Choroid plexus epithelial cell (primary cell): ENCODE measurements around the gene GPSM1.

ENCODE experiments used
- DNase-seq: peaks from one replicate; pipeline ENCODE4 v3.0.0-alpha.2; 2010; ENCODE audit warnings: low read depth
- H3K4me3 ChIP-seq: 2 replicates; pipeline ENCODE4 v1.5.1; 2011; ENCODE audit warnings: low read depth, mild to moderate bottlenecking, control low read depth, low read length, moderate library complexity
- TF ChIP-seq, protein P1 (sequence below): conservative IDR thresholded peaks from 2 replicates; pipeline ENCODE4 v1.5.1; 2011; ENCODE audit warnings: low read depth, mild to moderate bottlenecking, control low read depth, inconsistent platforms, low read length, moderate library complexity

GPSM1 gene

DNA sequence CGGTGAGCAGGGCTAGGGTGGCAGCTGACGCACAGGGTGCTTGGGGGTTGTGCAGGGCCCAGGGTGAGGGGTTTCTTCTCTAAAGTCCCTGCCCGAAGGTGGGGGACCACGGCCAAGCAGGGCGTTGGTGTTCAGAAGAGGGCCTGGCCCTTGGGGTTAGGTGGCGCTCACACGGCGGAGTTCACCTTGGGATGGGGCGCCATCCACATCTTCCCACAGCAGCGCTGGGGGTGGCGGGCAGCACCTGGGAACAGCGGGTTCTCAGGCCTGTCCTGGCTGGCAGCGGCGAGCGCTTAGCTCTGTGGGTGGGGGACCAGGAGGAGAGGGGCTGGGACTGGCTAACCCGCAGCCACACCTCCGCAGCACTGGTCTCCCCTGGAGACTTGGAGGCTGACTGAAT is 6.1 kb downstream of the GPSM1 start:
- DNase-seq, result no peak
- H3K4me3 ChIP-seq, result no peak overlapping the region
- TF ChIP-seq, protein P1, sequence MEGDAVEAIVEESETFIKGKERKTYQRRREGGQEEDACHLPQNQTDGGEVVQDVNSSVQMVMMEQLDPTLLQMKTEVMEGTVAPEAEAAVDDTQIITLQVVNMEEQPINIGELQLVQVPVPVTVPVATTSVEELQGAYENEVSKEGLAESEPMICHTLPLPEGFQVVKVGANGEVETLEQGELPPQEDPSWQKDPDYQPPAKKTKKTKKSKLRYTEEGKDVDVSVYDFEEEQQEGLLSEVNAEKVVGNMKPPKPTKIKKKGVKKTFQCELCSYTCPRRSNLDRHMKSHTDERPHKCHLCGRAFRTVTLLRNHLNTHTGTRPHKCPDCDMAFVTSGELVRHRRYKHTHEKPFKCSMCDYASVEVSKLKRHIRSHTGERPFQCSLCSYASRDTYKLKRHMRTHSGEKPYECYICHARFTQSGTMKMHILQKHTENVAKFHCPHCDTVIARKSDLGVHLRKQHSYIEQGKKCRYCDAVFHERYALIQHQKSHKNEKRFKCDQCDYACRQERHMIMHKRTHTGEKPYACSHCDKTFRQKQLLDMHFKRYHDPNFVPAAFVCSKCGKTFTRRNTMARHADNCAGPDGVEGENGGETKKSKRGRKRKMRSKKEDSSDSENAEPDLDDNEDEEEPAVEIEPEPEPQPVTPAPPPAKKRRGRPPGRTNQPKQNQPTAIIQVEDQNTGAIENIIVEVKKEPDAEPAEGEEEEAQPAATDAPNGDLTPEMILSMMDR, result no peak

DNA sequence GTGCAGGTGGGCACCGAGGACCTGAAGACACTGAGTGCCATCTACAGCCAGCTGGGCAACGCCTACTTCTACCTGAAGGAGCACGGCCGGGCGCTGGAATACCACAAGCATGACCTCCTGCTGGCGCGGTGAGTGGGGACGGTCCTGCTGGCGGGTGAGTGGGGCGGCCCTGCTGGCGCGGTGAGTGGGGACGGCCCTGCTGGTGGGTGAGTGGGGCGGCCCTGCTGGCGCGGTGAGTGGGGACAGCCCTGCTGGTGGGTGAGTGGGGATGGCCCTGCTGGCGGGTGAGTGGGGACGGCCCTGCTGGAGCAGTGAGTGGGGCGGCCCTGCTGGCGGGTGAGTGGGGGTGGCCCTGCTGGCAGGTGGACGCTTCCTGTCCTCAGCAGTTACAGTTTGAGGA is 7.2 kb downstream of the GPSM1 start:
- TF ChIP-seq, protein P1, result no peak
- no peak overlapping the region for H3K4me3 ChIP-seq
- DNase-seq, result no peak

DNA sequence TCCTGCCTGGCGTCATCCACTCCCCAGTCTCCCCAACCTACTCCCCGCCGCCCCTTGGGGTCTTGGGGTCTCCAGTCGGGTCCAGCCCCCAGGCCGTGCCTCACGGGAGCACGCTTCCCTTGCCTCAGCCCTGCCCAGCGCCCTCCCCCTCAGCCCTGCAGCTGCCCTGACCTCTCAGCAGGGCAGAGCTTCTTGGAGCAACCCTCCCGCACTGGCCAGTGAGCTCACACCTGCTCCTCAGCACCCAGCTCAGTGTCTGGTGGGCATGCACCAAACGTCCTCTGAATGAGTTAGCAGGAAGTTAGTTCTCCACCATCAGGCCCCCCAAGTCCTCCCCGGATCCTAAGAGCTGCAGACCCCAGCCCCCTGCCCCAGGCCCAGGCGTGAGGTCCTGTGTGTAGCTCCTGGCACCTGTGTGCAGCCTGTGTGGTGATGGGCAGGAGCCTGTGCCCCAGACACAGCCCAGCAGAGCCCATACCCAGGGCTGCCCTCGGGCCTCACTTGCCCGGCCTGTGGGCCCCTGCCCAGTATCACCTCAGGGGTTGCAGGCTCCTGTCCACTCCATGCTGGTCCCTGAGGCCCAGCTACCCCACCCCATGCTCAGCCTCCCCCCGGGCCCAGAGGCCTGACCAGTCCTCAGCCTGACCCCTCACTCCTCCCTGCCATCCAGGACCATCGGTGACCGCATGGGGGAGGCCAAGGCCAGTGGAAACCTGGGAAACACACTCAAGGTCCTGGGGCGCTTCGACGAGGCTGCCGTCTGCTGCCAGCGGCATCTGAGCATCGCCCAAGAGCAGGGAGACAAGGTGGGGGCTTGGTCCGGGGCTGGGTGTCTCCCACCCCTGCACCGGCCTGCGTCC is 8.2 kb downstream of the GPSM1 start:
- TF ChIP-seq, protein P1, result no peak
- peak; percentile 40 for DNase-seq
- no peak overlapping the region for H3K4me3 ChIP-seq

DNA sequence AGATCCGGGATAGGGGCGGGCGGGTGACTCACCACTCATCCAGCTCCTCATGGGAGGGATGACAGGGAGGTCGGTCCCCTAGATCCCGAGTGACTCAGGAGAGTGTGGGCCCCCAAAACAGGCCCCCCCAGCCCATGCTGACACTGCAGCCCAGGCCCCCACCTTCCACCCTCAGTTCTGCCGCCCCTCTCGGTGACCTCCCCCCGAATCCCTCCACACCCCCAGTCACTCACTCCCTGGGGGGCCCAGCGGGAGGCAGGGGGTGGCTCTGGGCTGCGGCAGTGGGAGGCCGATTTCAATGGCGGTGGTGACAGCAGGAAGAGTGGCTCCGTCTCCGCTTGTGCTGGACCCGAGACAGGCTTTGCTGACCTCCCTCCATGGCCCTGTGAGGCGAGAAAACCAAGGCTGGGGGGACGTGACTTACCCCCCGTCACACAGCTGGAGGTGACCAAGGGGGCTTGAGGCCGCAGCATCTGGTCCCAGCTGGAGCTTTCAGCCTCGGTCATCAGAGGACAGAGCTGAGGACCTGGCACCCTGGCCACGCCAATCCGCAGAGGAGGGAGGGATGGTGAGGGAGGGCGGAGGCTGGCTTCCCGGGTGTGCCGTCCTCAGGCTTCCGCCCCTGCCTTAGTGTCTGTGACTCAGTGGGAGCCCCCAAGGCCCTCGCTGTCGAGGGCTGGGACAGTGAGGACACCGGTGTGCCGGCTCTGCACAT is 9.0 kb downstream of the GPSM1 start:
- DNase-seq, result peak; percentile 65
- H3K4me3 ChIP-seq, result no peak overlapping the region
- TF ChIP-seq, protein P1, result no peak

DNA sequence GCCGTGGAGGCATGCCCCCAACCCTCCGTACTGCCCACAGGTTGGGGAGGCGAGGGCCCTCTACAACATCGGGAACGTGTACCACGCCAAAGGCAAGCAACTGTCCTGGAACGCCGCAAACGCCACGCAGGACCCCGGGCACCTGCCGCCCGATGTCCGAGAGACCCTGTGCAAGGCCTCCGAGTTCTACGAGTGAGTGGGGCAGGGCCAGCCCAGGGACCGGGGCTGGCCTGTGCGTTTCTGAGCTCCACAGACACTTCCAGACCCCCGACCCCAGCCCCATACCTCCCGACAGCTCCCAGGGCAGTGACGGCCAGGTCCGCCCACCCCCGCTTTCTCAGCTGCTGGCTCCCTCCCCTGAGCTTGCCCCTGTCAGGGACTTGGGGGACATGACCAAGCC is 9.5 kb downstream of the GPSM1 start:
- no peak for DNase-seq
- TF ChIP-seq, protein P1, result no peak
- no peak overlapping the region for H3K4me3 ChIP-seq

DNA sequence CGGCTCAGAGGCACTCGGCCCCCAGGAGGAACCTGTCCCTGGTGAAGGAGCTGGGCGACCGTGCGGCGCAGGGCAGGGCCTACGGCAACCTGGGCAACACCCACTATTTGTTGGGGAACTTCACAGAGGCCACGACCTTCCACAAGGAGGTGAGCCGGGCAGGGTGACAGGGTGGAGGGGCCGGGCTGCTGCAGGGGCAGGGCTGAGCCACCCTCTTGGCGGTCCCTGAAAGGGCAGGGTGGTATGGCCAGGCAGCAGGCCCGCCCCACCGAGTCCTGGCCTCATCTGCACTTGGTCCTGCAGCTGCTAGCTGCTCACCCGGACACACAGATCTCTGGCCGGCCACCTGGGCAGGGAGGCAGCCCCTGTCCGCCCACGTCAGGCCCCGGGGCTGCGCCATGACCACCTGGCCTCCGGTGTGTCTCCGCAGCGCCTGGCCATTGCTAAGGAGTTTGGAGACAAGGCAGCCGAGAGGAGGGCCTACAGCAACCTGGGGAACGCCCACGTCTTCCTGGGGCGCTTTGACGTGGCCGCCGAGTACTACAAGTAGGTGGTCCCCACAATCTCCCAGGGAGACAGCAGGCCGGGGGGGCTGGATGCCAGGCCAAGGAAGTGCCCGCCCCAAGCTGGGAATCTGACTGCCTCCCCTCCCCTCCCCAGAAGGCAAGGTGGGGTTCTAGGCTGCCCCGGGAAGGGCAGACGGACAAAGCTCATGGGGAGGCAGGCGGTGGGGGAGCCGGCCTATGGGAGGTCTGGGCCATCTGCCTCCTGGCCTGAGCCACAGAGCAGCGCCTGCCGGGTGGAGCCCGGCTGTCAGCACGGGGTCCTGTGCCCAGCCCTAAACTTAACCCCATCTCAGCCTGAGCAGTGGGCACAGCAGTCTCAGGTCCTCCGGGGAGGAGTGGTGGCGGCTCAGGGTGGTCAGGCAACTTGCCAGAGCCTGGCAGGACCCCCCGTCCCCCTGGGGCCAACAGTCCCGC is 10.4 kb downstream of the GPSM1 start:
- DNase-seq, result no peak
- TF ChIP-seq, protein P1, result no peak
- no peak overlapping the region for H3K4me3 ChIP-seq
